ENCODE data around the gene SBF2.
"Not testable (repeated sequence)": the region's sequence is repeated elsewhere in the genome, so short reads cannot be mapped to it uniquely, and the experiment has no call there.

SBF2 gene

GRCh38 chr11:10139143-10139542 lies 154.9 kb downstream of the SBF2 start:
- H2BK120ac ChIP-seq (ENCODE audit: low read depth, low read length): no peak overlapping the region
- WGBS, 2 donors (ENCODE audit: extremely low coverage in 2 of 2, insufficient read length in 2 of 2, insufficient replicate concordance in 1 of 2): no CpG with 5 or more reads among the region's 3 CpGs
- no peaks in the 10 kb centered on the region for H3K79me1 ChIP-seq (ENCODE audit: low read depth, low read length)
- peaks cover 2 to 16% of the 10 kb centered on the region in 2 donors for H3K9me3 ChIP-seq (replicated peaks in 1 of 2; ENCODE audit: control insufficient read depth in 2 of 2, insufficient read depth in 1 of 2, low read depth in 1 of 2, low read length in 2 of 2)
- H2BK12ac ChIP-seq (ENCODE audit: low read length): no peak overlapping the region
- H4K91ac ChIP-seq (ENCODE audit: low read depth, low read length, poor library complexity): no peak overlapping the region
- no peak overlapping the region for H3K23ac ChIP-seq (ENCODE audit: low read depth, low read length, poor library complexity)
- H4K8ac ChIP-seq (ENCODE audit: low read depth, low read length): no peak overlapping the region
- no peak overlapping the region for H2AK5ac ChIP-seq (ENCODE audit: low read depth, low read length)
- H2BK15ac ChIP-seq (ENCODE audit: low read length): no peak overlapping the region
- H3K36me3 ChIP-seq (replicated peaks in 1 of 2; ENCODE audit: control insufficient read depth in 2 of 2, insufficient read depth in 2 of 2, low read length in 2 of 2): no peaks in the 10 kb centered on the region
- no peak overlapping the region for H3K4me3 ChIP-seq (ENCODE audit: low read length in 2 of 2)
- H3K9ac ChIP-seq (ENCODE audit: low read depth, low read length, poor library complexity): no peak overlapping the region
- no peak overlapping the region for H2AFZ ChIP-seq (ENCODE audit: low read length)
- H3K14ac ChIP-seq (ENCODE audit: low read length): no peak overlapping the region
- H3K4me2 ChIP-seq (ENCODE audit: insufficient read depth, low read length, poor library complexity, severe bottlenecking): no peak overlapping the region
- peaks cover 2% of the 10 kb centered on the region in 2 donors for H3K4me1 ChIP-seq (ENCODE audit: control insufficient read depth in 2 of 2, insufficient read depth in 1 of 2, low read depth in 1 of 2, low read length in 2 of 2)
- no peak overlapping the region for H3K18ac ChIP-seq (ENCODE audit: low read length)
- H3K27ac ChIP-seq (replicated peaks; ENCODE audit: low read length): no peak overlapping the region
- no peaks in the 10 kb centered on the region for H3K27me3 ChIP-seq (ENCODE audit: control insufficient read depth in 3 of 3, insufficient read depth in 3 of 3, low read depth in 1 of 3, low read length in 3 of 3)
- DNase-seq (ENCODE audit: low spot score): no peak
- H3K4ac ChIP-seq (ENCODE audit: low read length): no peak overlapping the region
- no peak overlapping the region for H2BK5ac ChIP-seq (ENCODE audit: low read length)

GRCh38 chr11:10134975-10135481 lies 159.0 kb downstream of the SBF2 start:
- no peak for DNase-seq (ENCODE audit: low spot score)
- Histone ChIP-seq H4K91ac (ENCODE audit: low read depth, low read length, poor library complexity) (no peak overlapping the region), H2BK15ac (ENCODE audit: low read length) (no peak overlapping the region), H3K27me3 (ENCODE audit: control insufficient read depth in 3 of 3, insufficient read depth in 3 of 3, low read depth in 1 of 3, low read length in 3 of 3) (no peaks in the 10 kb centered on the region), H3K14ac (ENCODE audit: low read length) (no peak overlapping the region), H4K8ac (ENCODE audit: low read depth, low read length) (no peak overlapping the region), H3K4me1 (ENCODE audit: control insufficient read depth in 2 of 2, insufficient read depth in 1 of 2, low read depth in 1 of 2, low read length in 2 of 2) (no peaks in the 10 kb centered on the region), H3K4me3 (ENCODE audit: low read length in 2 of 2) (no peak overlapping the region), H2AK5ac (ENCODE audit: low read depth, low read length) (no peak overlapping the region), H3K9me3 (replicated peaks in 1 of 2; ENCODE audit: control insufficient read depth in 2 of 2, insufficient read depth in 1 of 2, low read depth in 1 of 2, low read length in 2 of 2) (peaks cover 2 to 16% of the 10 kb centered on the region in 2 donors), H3K18ac (ENCODE audit: low read length) (no peak overlapping the region), H2AFZ (ENCODE audit: low read length) (no peak overlapping the region), H2BK120ac (ENCODE audit: low read depth, low read length) (no peak overlapping the region), H3K9ac (ENCODE audit: low read depth, low read length, poor library complexity) (no peak overlapping the region), H3K36me3 (replicated peaks in 1 of 2; ENCODE audit: control insufficient read depth in 2 of 2, insufficient read depth in 2 of 2, low read length in 2 of 2) (no peaks in the 10 kb centered on the region), H3K4me2 (ENCODE audit: insufficient read depth, low read length, poor library complexity, severe bottlenecking) (no peak overlapping the region), H2BK5ac (ENCODE audit: low read length) (no peak overlapping the region), H3K27ac (replicated peaks; ENCODE audit: low read length) (no peak overlapping the region), H2BK12ac (ENCODE audit: low read length) (no peak overlapping the region), H3K4ac (ENCODE audit: low read length) (no peak overlapping the region), H3K79me1 (ENCODE audit: low read depth, low read length) (no peaks in the 10 kb centered on the region), H3K23ac (ENCODE audit: low read depth, low read length, poor library complexity) (no peak overlapping the region)
- WGBS, 2 donors (ENCODE audit: extremely low coverage in 2 of 2, insufficient read length in 2 of 2, insufficient replicate concordance in 1 of 2): no CpG with 5 or more reads among the region's 5 CpGs

GRCh38 chr11:10134226-10134625 lies 159.8 kb downstream of the SBF2 start:
- H2AK5ac ChIP-seq (ENCODE audit: low read depth, low read length): not testable (repeated sequence)
- no CpG with 5 or more reads among the region's 1 CpG for WGBS, 2 donors (ENCODE audit: extremely low coverage in 2 of 2, insufficient read length in 2 of 2, insufficient replicate concordance in 1 of 2)

GRCh38 chr11:10133251-10133650 lies 160.8 kb downstream of the SBF2 start:
- H3K9me3 ChIP-seq (replicated peaks in 1 of 2; ENCODE audit: control insufficient read depth in 2 of 2, insufficient read depth in 1 of 2, low read depth in 1 of 2, low read length in 2 of 2): peaks cover 2 to 13% of the 10 kb centered on the region in 2 donors
- not testable (repeated sequence) for H3K18ac ChIP-seq (ENCODE audit: low read length); H2AFZ ChIP-seq (ENCODE audit: low read length); H3K14ac ChIP-seq (ENCODE audit: low read length); H3K4me2 ChIP-seq (ENCODE audit: insufficient read depth, low read length, poor library complexity, severe bottlenecking); H3K27ac ChIP-seq (replicated peaks; ENCODE audit: low read length); H2BK15ac ChIP-seq (ENCODE audit: low read length); H3K4me3 ChIP-seq (ENCODE audit: low read length in 2 of 2); H3K4me1 ChIP-seq (ENCODE audit: control insufficient read depth in 2 of 2, insufficient read depth in 1 of 2, low read depth in 1 of 2, low read length in 2 of 2); H2BK120ac ChIP-seq (ENCODE audit: low read depth, low read length); H3K79me1 ChIP-seq (ENCODE audit: low read depth, low read length); H2BK5ac ChIP-seq (ENCODE audit: low read length); H4K8ac ChIP-seq (ENCODE audit: low read depth, low read length); H3K23ac ChIP-seq (ENCODE audit: low read depth, low read length, poor library complexity); H2BK12ac ChIP-seq (ENCODE audit: low read length); H3K4ac ChIP-seq (ENCODE audit: low read length); H3K36me3 ChIP-seq (replicated peaks in 1 of 2; ENCODE audit: control insufficient read depth in 2 of 2, insufficient read depth in 2 of 2, low read length in 2 of 2); H2AK5ac ChIP-seq (ENCODE audit: low read depth, low read length); DNase-seq (ENCODE audit: low spot score); H3K9ac ChIP-seq (ENCODE audit: low read depth, low read length, poor library complexity); H3K27me3 ChIP-seq (ENCODE audit: control insufficient read depth in 3 of 3, insufficient read depth in 3 of 3, low read depth in 1 of 3, low read length in 3 of 3); H4K91ac ChIP-seq (ENCODE audit: low read depth, low read length, poor library complexity)
- no CpG with 5 or more reads among the region's 23 CpGs for WGBS, 2 donors (ENCODE audit: extremely low coverage in 2 of 2, insufficient read length in 2 of 2, insufficient replicate concordance in 1 of 2)

More at GRCh38 chr11:10134226-10134625, 159.8 kb downstream of the SBF2 start:
- peaks cover 2 to 16% of the 10 kb centered on the region in 2 donors for H3K9me3 ChIP-seq (replicated peaks in 1 of 2; ENCODE audit: control insufficient read depth in 2 of 2, insufficient read depth in 1 of 2, low read depth in 1 of 2, low read length in 2 of 2)
- not testable (repeated sequence) for H3K4me3 ChIP-seq (ENCODE audit: low read length in 2 of 2); H2BK15ac ChIP-seq (ENCODE audit: low read length); H4K91ac ChIP-seq (ENCODE audit: low read depth, low read length, poor library complexity); H3K4ac ChIP-seq (ENCODE audit: low read length); H3K14ac ChIP-seq (ENCODE audit: low read length); H2AFZ ChIP-seq (ENCODE audit: low read length); H3K23ac ChIP-seq (ENCODE audit: low read depth, low read length, poor library complexity); H3K79me1 ChIP-seq (ENCODE audit: low read depth, low read length); H3K4me2 ChIP-seq (ENCODE audit: insufficient read depth, low read length, poor library complexity, severe bottlenecking); H2BK12ac ChIP-seq (ENCODE audit: low read length); H3K36me3 ChIP-seq (replicated peaks in 1 of 2; ENCODE audit: control insufficient read depth in 2 of 2, insufficient read depth in 2 of 2, low read length in 2 of 2); H3K18ac ChIP-seq (ENCODE audit: low read length); H2BK120ac ChIP-seq (ENCODE audit: low read depth, low read length); DNase-seq (ENCODE audit: low spot score); H3K27ac ChIP-seq (replicated peaks; ENCODE audit: low read length); H3K9ac ChIP-seq (ENCODE audit: low read depth, low read length, poor library complexity); H3K4me1 ChIP-seq (ENCODE audit: control insufficient read depth in 2 of 2, insufficient read depth in 1 of 2, low read depth in 1 of 2, low read length in 2 of 2); H3K27me3 ChIP-seq (ENCODE audit: control insufficient read depth in 3 of 3, insufficient read depth in 3 of 3, low read depth in 1 of 3, low read length in 3 of 3); H2BK5ac ChIP-seq (ENCODE audit: low read length); H4K8ac ChIP-seq (ENCODE audit: low read depth, low read length)
